Astrocyte (in vitro differentiated cells and primary cell): Measurements from ENCODE around the gene CD40LG. TPM values are rescaled to one million over a fixed set of nuclear protein-coding genes. Genes with fewer than 3 reads are reported as not detected.

Source experiments
- DNase-seq: peaks from one replicate; pipeline ENCODE4 v3.0.0-alpha.2; 2010; ENCODE audit warnings: low read depth
- FAIRE-seq: peaks from 2 replicates; lab custom pipeline; 2011; peaks lifted over from hg19 to GRCh38; lab: Jason Lieb, UNC
- H2AFZ ChIP-seq: 2 replicates; pipeline ENCODE4 v1.6.0; 2012; ENCODE audit warnings: low read depth, low read length, inconsistent platforms
- H3K27ac ChIP-seq: 2 replicates; pipeline ENCODE4 v1.5.1; 2011; ENCODE audit warnings: low read depth, low read length, inconsistent platforms
- H3K27me3 ChIP-seq: 2 replicates; pipeline ENCODE4 v1.6.0; 2011; ENCODE audit warnings: low read length, inconsistent platforms; ENCODE audit not compliant: insufficient read depth
- H3K36me3 ChIP-seq: 2 replicates; pipeline ENCODE4 v1.5.1; 2011; ENCODE audit warnings: low read length, inconsistent platforms; ENCODE audit not compliant: insufficient read depth
- H3K4me1 ChIP-seq: 2 replicates; pipeline ENCODE4 v1.5.1; 2011; ENCODE audit warnings: low read length, inconsistent platforms; ENCODE audit not compliant: insufficient read depth
- H3K4me2 ChIP-seq: 2 replicates; pipeline ENCODE4 v1.6.0; 2012; ENCODE audit warnings: low read length, inconsistent platforms
- H3K4me3 ChIP-seq: 2 replicates; pipeline ENCODE4 v1.5.1; 2011; ENCODE audit warnings: low read depth, mild to moderate bottlenecking, low read length, inconsistent platforms; ENCODE audit not compliant: insufficient read depth
- H3K79me2 ChIP-seq: 2 replicates; pipeline ENCODE4 v1.6.0; 2012; ENCODE audit warnings: mild to moderate bottlenecking, low read length, inconsistent platforms; ENCODE audit not compliant: insufficient read depth
- H3K9ac ChIP-seq: 2 replicates; pipeline ENCODE4 v1.6.0; 2012; ENCODE audit warnings: mild to moderate bottlenecking, low read length, inconsistent platforms
- H3K9me3 ChIP-seq: 2 replicates; pipeline ENCODE4 v1.5.1; 2012; ENCODE audit warnings: low read depth, mild to moderate bottlenecking, low read length, inconsistent platforms; ENCODE audit not compliant: insufficient read depth
- H4K20me1 ChIP-seq: 2 replicates; pipeline ENCODE4 v1.6.0; 2012; ENCODE audit warnings: low read length, inconsistent platforms; ENCODE audit not compliant: insufficient read depth
- H3K27ac Mint-ChIP-seq: one replicate; pipeline ENCODE4 v1.8.0; 2021; ENCODE audit warnings: mild to moderate bottlenecking, mixed read lengths; ENCODE audit not compliant: unreplicated experiment
- H3K27me3 Mint-ChIP-seq: one replicate; pipeline ENCODE4 v1.8.0; 2021; ENCODE audit warnings: low read depth, mixed read lengths; ENCODE audit not compliant: unreplicated experiment
- H3K36me3 Mint-ChIP-seq: one replicate; pipeline ENCODE4 v1.8.0; 2021; ENCODE audit warnings: low read depth, mixed read lengths; ENCODE audit not compliant: unreplicated experiment
- H3K4me1 Mint-ChIP-seq: one replicate; pipeline ENCODE4 v1.8.0; 2021; ENCODE audit warnings: low read depth, mixed read lengths; ENCODE audit not compliant: unreplicated experiment
- H3K4me3 Mint-ChIP-seq: one replicate; pipeline ENCODE4 v1.8.0; 2021; ENCODE audit warnings: mild to moderate bottlenecking, moderate library complexity, mixed read lengths; ENCODE audit not compliant: unreplicated experiment
- H3K9me3 Mint-ChIP-seq: one replicate; pipeline ENCODE4 v1.8.0; 2021; ENCODE audit warnings: mild to moderate bottlenecking, mixed read lengths; ENCODE audit not compliant: unreplicated experiment
- CTCF ChIP-seq: IDR thresholded peaks from 2 replicates; pipeline ENCODE4 v1.5.1; 2011; ENCODE audit warnings: low read depth, mild to moderate bottlenecking, inconsistent platforms, low read length, moderate library complexity; ENCODE audit not compliant: insufficient read depth
- EZH2 ChIP-seq: IDR thresholded peaks from 2 replicates; pipeline ENCODE4 v1.6.1; 2012; ENCODE audit warnings: mild to moderate bottlenecking, low read length, inconsistent platforms; ENCODE audit not compliant: insufficient read depth
- total RNA-seq: library from RNA; stranded (reverse); gene quantifications from 2 replicates; pipeline ENCODE4 v1.2.1, GENCODE V29; 2021

Gene CD40LG
- total RNA-seq, 1 donor from 2014 or later: not detected

GRCh38 chrX:136666088-136666487 lies 18.1 kb downstream of the CD40LG start:
- Mint-ChIP-seq H3K36me3 (peaks cover 3% of the 10 kb centered on the region), H3K27ac (no peak overlapping the region), H3K4me3 (no peak overlapping the region), H3K9me3 (peaks cover 5% of the 10 kb centered on the region), H3K27me3 (peaks cover 2% of the 10 kb centered on the region), H3K4me1 (peaks cover 3% of the 10 kb centered on the region)
- no peak for TF ChIP-seq EZH2
- TF ChIP-seq CTCF: no peak
- DNase-seq (no peak), FAIRE-seq (peak; percentile 83)
- H3K27me3 ChIP-seq: no peaks in the 10 kb centered on the region
- H3K4me2 ChIP-seq: no peak overlapping the region
- no peaks in the 10 kb centered on the region for H4K20me1 ChIP-seq
- H3K36me3 ChIP-seq: no peaks in the 10 kb centered on the region
- H3K9me3 ChIP-seq: peaks cover 2% of the 10 kb centered on the region
- H3K9ac ChIP-seq: no peak overlapping the region
- no peak overlapping the region for H3K27ac ChIP-seq
- no peaks in the 10 kb centered on the region for H3K79me2 ChIP-seq
- H2AFZ ChIP-seq: no peak overlapping the region
- no peak overlapping the region for H3K4me3 ChIP-seq
- no peaks in the 10 kb centered on the region for H3K4me1 ChIP-seq

GRCh38 chrX:136667446-136668168 lies 19.6 kb downstream of the CD40LG start:
- H3K9me3 Mint-ChIP-seq: peaks cover 5% of the 10 kb centered on the region
- no peak for TF ChIP-seq CTCF
- TF ChIP-seq EZH2: no peak

GRCh38 chrX:136671006-136671610 lies 23.1 kb downstream of the CD40LG start:
- Histone ChIP-seq H3K36me3 (no peaks in the 10 kb centered on the region), H3K4me3 (no peak overlapping the region), H3K79me2 (no peaks in the 10 kb centered on the region), H3K27me3 (no peaks in the 10 kb centered on the region), H3K4me1 (no peaks in the 10 kb centered on the region), H3K9ac (no peak overlapping the region), H4K20me1 (no peaks in the 10 kb centered on the region), H3K9me3 (no peaks in the 10 kb centered on the region), H3K27ac (no peak overlapping the region), H3K4me2 (no peak overlapping the region), H2AFZ (no peak overlapping the region)
- H3K27ac Mint-ChIP-seq: no peak overlapping the region
- H3K36me3 Mint-ChIP-seq: peaks cover 5% of the 10 kb centered on the region
- H3K4me3 Mint-ChIP-seq: no peak overlapping the region
- TF ChIP-seq EZH2 (no peak), CTCF (no peak)
- peaks cover 2% of the 10 kb centered on the region for H3K27me3 Mint-ChIP-seq
- DNase-seq: no peak
- H3K4me1 Mint-ChIP-seq: no peaks in the 10 kb centered on the region
- H3K9me3 Mint-ChIP-seq: peaks cover 2% of the 10 kb centered on the region
- peak; percentile 87 for FAIRE-seq

More at GRCh38 chrX:136667446-136668168, 19.6 kb downstream of the CD40LG start:
- Histone ChIP-seq H3K79me2 (no peaks in the 10 kb centered on the region), H3K9me3 (peaks cover 2% of the 10 kb centered on the region), H3K4me1 (no peaks in the 10 kb centered on the region), H4K20me1 (no peaks in the 10 kb centered on the region), H2AFZ (no peak overlapping the region), H3K27me3 (no peaks in the 10 kb centered on the region), H3K36me3 (no peaks in the 10 kb centered on the region), H3K27ac (no peak overlapping the region), H3K4me3 (no peak overlapping the region), H3K4me2 (no peak overlapping the region), H3K9ac (no peak overlapping the region)
- H3K36me3 Mint-ChIP-seq: peaks cover 8% of the 10 kb centered on the region
- H3K4me3 Mint-ChIP-seq: no peak overlapping the region
- peaks cover 3% of the 10 kb centered on the region for H3K4me1 Mint-ChIP-seq
- H3K27me3 Mint-ChIP-seq: peaks cover 2% of the 10 kb centered on the region
- H3K27ac Mint-ChIP-seq: no peak overlapping the region
- FAIRE-seq: peak; percentile 59
- DNase-seq: no peak
